Gastroesophageal sphincter (tissue), 3 donors: Measurements from ENCODE around the gene FNDC11.

Experiments
- CTCF ChIP-seq, 4 experiments: fragments of 200-600 bp in 2 of 4; fragments of 450-650 bp in 2 of 4; sonication (generic) in 1 of 4; IDR thresholded peaks; one replicate each; pipeline ENCODE4 v1.5.1; 2017 to 2019; ENCODE audit warnings: antibody characterized with exemption in 4 of 4, mild to moderate bottlenecking in 2 of 4, moderate library complexity in 2 of 4
- EP300 ChIP-seq: sonication (generic); formaldehyde crosslinking; IDR thresholded peaks from one replicate; pipeline ENCODE4 v1.6.1; 2017; ENCODE audit warnings: antibody characterized with exemption, mild to moderate bottlenecking
- POLR2A ChIP-seq, 2 donors: fragments of 450-650 bp; IDR thresholded peaks; one replicate each; pipeline ENCODE4 v1.6.1; 2017; ENCODE audit warnings: antibody characterized with exemption in 2 of 2, mild to moderate bottlenecking in 2 of 2, moderate library complexity in 1 of 2
- POLR2AphosphoS5 ChIP-seq: sonication (generic); formaldehyde crosslinking; IDR thresholded peaks from one replicate; pipeline ENCODE4 v1.6.1; 2017; ENCODE audit warnings: antibody characterized with exemption

- TF ChIP-seq CTCF (IDR thresholded peaks at IDR 0.05) (no peak), POLR2A (IDR thresholded peaks at IDR 0.05) (no peak), EP300 (no peak), POLR2AphosphoS5 (no peak)
These were observed 23.4 kb downstream of the FNDC11 start for GRCh38 chr20:63577317-63577894.
